Measurements from ENCODE around the gene NEDD9. TPM values are rescaled to one million over a fixed set of nuclear protein-coding genes. Genes with fewer than 3 reads are reported as not detected.

The NEDD9 gene
- total RNA-seq, 1 donor from 2014 or later: 10.3 TPM

DNA sequence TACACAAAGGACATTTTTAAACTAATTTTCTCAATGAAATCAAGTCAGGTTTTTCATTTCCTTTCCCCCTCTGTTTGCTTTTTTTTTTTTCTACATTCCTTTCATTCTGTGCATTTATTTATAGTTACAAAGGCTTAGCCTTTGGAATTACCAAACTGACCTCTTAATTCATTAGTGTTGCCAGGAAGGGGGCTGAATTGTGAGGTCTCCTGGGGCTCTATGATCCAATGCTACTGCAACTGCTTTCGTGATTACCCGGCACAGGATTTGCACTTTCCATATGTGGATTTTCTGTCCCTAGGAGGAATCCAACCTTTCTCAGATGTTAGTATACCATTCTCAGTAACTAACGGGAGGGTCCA, 35.3 kb downstream of the NEDD9 start:
- Mint-ChIP-seq H3K4me3 (ENCODE audit: unreplicated experiment) (peak overlapping the region; percentile 58), H3K27me3 (ENCODE audit: unreplicated experiment) (no peaks in the 10 kb centered on the region), H3K27ac (ENCODE audit: unreplicated experiment) (peak overlapping the region; percentile 92), H3K36me3 (ENCODE audit: unreplicated experiment) (peaks cover 5% of the 10 kb centered on the region), H3K9me3 (ENCODE audit: unreplicated experiment) (no peaks in the 10 kb centered on the region), H3K4me1 (ENCODE audit: unreplicated experiment) (peaks cover 75% of the 10 kb centered on the region)
- TF ChIP-seq, protein P1, sequence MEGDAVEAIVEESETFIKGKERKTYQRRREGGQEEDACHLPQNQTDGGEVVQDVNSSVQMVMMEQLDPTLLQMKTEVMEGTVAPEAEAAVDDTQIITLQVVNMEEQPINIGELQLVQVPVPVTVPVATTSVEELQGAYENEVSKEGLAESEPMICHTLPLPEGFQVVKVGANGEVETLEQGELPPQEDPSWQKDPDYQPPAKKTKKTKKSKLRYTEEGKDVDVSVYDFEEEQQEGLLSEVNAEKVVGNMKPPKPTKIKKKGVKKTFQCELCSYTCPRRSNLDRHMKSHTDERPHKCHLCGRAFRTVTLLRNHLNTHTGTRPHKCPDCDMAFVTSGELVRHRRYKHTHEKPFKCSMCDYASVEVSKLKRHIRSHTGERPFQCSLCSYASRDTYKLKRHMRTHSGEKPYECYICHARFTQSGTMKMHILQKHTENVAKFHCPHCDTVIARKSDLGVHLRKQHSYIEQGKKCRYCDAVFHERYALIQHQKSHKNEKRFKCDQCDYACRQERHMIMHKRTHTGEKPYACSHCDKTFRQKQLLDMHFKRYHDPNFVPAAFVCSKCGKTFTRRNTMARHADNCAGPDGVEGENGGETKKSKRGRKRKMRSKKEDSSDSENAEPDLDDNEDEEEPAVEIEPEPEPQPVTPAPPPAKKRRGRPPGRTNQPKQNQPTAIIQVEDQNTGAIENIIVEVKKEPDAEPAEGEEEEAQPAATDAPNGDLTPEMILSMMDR (IDR thresholded peaks at IDR 0.05): no peak
- peak; percentile 73 for DNase-seq (ENCODE audit: extremely low spot score, unreplicated experiment)

DNA sequence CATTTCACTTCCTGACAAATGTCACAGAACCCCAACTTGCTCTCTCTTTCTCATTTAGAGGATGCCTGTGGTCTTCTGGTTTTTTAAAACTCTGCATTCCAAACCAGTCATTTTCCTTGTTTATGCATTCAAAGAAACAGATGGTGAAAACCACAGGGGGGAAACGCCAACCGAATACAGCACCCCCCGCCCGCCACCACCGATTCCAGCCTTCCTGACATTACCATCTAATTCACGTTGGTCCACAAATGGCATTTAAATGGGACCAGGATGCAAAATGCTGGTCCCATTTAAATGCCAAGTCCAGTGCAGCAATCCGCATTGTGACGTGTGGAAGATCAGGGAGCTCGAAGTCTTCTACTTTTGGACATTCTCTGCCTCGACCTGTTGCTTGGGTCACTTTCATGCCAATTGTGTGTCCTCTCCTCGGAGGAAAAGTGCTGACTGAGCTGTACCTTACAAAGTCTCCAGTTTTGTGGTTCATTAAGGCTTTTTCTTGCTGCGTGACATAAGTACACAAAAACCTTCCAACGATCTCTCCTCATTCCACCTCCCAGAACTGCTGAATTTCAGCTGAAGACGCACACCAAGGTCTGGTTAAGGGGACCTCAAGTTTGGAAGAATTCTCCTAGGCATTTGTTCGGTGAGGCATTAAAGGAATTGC, 35.8 kb downstream of the NEDD9 start:
- Mint-ChIP-seq H3K4me3 (ENCODE audit: unreplicated experiment) (peak overlapping the region; percentile 58), H3K27ac (ENCODE audit: unreplicated experiment) (peak overlapping the region; percentile 92), H3K4me1 (ENCODE audit: unreplicated experiment) (peaks cover 71% of the 10 kb centered on the region), H3K36me3 (ENCODE audit: unreplicated experiment) (peaks cover 5% of the 10 kb centered on the region), H3K27me3 (ENCODE audit: unreplicated experiment) (no peaks in the 10 kb centered on the region), H3K9me3 (ENCODE audit: unreplicated experiment) (no peaks in the 10 kb centered on the region)
- TF ChIP-seq, protein P1 (IDR thresholded peaks at IDR 0.05): no peak
- DNase-seq (ENCODE audit: extremely low spot score, unreplicated experiment): peak; percentile 83

DNA sequence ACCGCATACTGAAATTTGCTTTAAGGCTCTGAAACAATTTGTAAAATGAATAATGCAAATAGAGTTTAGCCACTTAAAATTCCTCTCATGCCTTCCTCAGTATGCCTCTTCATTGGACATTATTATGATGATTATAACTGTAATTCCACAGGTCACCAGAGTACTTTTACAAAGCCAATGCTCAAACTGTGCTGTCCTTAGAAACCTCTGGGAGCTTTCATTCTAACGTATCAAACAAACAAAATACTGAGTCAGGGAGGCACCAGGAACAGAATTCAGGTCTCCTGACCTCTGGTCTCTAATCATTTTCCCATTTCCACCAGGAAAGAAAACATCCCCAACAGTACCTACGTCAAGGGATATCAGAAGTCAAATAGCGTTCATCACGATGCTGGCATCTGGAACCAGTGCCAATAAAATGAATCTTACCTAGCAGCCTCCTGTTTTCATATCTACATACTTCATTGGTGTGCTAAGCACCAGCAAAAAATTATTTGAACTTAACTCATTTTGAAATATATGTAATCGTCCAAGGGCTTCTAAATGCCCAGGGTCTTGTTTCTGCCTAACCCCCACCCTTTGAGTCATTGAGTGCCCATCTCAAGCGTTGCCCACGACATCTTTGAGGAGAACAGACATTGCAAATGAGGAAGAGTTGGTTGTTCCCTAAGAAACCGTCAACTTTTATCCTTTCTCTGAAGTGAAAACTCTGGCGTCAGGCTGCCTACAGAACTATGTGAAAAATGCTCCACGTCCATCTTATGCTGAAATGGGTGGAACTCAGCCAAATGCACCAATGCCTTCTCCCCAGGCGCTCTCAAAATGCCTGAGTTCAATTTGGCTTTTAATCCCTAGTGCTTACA, 37.9 kb downstream of the NEDD9 start:
- no peaks in the 10 kb centered on the region for H3K9me3 Mint-ChIP-seq (ENCODE audit: unreplicated experiment)
- TF ChIP-seq, protein P1 (IDR thresholded peaks at IDR 0.05): peak; percentile 31
- peaks cover 17% of the 10 kb centered on the region for H3K36me3 Mint-ChIP-seq (ENCODE audit: unreplicated experiment)
- peak overlapping the region; percentile 41 for H3K4me3 Mint-ChIP-seq (ENCODE audit: unreplicated experiment)
- DNase-seq (ENCODE audit: extremely low spot score, unreplicated experiment): peak; percentile 65
- peak overlapping the region; percentile 92 for H3K27ac Mint-ChIP-seq (ENCODE audit: unreplicated experiment)
- no peaks in the 10 kb centered on the region for H3K27me3 Mint-ChIP-seq (ENCODE audit: unreplicated experiment)
- peaks cover 54% of the 10 kb centered on the region for H3K4me1 Mint-ChIP-seq (ENCODE audit: unreplicated experiment)

DNA sequence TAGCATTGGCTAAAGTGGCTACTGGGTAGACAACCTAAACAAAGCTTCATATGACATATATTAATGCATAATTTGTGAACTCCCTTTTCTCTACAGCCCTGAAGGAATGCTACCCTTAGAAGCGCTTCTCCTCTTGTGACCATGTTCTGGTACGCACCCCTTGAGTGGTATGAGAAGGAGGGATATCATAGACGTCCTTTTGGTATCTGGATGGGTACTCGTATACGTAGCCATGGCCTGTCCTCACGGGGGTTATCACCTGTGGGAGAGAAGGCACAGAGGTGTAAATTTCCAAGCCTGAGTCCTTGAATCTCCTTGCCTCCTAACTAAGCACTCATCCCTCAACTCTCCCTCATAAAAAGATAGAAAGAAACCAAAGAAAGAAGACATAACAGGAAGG, 39.0 kb downstream of the NEDD9 start:
- Mint-ChIP-seq H3K27me3 (ENCODE audit: unreplicated experiment) (no peaks in the 10 kb centered on the region), H3K4me3 (ENCODE audit: unreplicated experiment) (no peak overlapping the region), H3K4me1 (ENCODE audit: unreplicated experiment) (peaks cover 53% of the 10 kb centered on the region), H3K36me3 (ENCODE audit: unreplicated experiment) (peaks cover 19% of the 10 kb centered on the region), H3K9me3 (ENCODE audit: unreplicated experiment) (no peaks in the 10 kb centered on the region), H3K27ac (ENCODE audit: unreplicated experiment) (peak overlapping the region; percentile 92)
- TF ChIP-seq, protein P1 (IDR thresholded peaks at IDR 0.05): no peak
- peak; percentile 54 for DNase-seq (ENCODE audit: extremely low spot score, unreplicated experiment)

DNA sequence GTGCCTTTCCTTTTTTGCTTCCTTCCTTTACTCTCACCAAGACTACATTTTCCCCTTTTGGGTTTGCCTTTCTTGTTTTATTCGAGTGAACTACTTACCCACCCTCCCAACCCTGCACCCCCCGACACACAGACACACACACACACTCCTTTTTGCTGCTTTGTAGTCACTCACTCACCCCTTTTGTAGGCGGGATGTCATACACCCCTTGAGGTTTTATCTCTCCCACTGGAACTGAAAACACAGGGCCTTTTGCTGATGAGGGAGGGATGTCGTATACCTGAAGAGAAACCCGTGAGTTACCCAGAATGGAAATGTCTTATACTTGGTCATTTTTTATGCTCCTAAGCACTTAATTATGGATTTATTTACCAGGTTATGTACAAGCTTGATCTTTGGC, 40.3 kb downstream of the NEDD9 start:
- Mint-ChIP-seq H3K4me1 (ENCODE audit: unreplicated experiment) (peaks cover 46% of the 10 kb centered on the region), H3K27me3 (ENCODE audit: unreplicated experiment) (no peaks in the 10 kb centered on the region), H3K9me3 (ENCODE audit: unreplicated experiment) (no peaks in the 10 kb centered on the region), H3K27ac (ENCODE audit: unreplicated experiment) (no peak overlapping the region), H3K4me3 (ENCODE audit: unreplicated experiment) (no peak overlapping the region), H3K36me3 (ENCODE audit: unreplicated experiment) (peaks cover 28% of the 10 kb centered on the region)
- TF ChIP-seq, protein P1 (IDR thresholded peaks at IDR 0.05): no peak
- DNase-seq (ENCODE audit: extremely low spot score, unreplicated experiment): no peak

Data from osteocyte (in vitro differentiated cells).